ENCODE results near the gene NHS.
"Not testable (repeated sequence)": the region's sequence is repeated elsewhere in the genome, so short reads cannot be mapped to it uniquely, and the experiment has no call there.

NHS gene

DNA sequence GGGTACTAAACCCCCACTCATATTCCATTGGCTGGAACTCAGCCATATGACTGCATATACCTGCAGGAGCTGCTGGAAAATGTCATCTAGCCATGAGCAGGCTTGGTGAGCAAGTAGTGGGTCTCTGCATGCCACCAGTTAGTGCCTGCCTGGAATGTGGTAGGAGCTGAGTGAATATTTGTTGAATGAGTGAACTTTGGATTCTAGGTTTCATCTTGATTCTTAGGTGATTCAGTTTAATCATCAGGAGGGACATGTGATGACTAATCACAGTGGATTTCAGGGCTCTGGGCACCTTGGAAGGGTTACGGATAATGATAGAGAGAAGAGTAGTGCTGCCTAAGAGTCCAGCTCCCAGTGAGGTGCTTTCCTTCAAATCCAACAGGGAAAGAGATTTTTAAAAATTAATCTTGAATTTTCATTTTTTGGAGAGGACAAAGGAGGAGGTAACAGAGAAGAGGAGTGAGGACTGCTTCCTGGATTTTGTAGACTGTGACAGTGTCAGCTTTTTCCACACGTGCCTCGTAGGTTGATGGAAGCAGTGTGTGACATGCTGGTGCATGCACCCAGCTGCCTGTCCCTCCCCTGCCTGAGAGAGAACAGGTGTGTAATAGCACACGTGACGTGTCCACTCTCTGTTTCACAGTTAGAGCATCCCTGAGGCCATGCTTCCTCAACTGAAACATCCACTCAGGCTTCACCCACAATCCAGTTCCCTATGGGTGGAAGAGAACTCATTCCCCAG is 30.4 kb downstream of the NHS start:
- no peak for DNase-seq (ENCODE audit: low spot score)

DNA sequence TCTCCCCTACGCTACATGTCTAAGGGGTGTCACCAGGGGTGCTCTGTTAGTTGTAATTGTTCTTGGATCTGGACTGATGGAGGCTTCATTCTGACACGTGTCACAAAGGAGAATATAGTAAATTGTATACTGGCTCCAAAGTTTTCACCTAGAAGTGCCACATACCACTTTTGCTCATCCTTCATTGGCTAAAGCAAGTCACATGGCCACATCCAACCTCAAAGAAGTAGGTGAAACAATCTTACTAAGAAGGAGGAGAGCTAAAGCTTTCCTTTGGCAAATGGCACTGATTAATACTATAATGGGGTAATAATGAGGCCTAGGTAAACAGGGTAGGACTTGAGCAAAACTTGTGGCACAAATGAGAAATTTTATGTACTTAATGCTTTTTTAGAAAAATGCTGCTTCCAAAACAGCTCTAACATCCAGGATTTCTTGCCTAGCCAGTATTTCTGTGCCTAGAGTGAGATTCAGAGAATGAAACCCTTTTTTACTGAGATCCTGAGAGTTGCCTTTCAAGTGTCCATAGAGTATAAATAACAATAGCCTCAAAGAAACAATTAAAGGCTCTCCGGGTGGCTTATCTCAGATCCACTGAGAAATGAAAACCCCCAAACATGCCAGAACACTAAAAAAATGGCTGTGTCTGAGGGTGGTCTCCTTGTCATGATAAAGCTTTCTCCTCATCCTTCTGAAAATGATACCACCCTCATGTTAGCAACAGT is 34.7 kb downstream of the NHS start:
- no peak for DNase-seq (ENCODE audit: low spot score)

DNA sequence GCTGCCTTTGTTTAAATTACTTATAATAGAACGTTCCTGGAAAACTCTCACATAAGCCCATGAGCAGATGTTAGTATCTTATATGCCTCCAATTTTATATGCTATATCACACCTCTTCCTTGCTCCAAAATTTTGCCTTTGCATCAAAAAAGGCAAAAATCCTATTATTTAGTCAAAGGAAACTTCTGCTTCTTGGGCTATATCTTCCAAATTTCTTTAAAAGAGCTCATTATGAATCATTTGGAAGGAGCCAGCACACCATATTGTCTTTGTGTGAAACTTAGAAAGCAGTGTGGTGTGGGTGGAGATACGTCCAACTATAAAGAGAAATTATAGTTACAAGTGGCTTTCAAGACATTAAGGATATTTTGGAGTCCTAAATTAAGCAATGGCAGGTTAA is 35.7 kb downstream of the NHS start:
- DNase-seq (ENCODE audit: low spot score), result no peak

DNA sequence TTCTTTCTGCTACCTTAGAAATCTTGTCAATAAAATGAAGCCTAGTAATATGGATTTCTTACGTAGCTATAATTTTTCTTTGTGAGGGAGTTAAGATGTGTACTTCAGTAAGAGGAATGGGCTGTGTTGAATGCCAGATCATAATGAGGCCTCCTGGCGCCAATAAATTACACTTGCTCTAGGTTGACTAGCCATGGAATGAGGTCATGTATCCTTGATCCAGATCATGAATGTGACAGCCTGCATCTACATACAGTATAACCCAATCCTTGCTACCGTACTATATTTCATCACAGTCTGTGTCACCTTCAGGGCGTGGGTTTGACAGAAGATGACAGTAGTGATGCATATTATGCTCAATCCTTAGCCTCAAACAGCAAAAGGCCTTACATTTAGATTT is 36.2 kb downstream of the NHS start:
- DNase-seq (ENCODE audit: low spot score), result no peak

DNA sequence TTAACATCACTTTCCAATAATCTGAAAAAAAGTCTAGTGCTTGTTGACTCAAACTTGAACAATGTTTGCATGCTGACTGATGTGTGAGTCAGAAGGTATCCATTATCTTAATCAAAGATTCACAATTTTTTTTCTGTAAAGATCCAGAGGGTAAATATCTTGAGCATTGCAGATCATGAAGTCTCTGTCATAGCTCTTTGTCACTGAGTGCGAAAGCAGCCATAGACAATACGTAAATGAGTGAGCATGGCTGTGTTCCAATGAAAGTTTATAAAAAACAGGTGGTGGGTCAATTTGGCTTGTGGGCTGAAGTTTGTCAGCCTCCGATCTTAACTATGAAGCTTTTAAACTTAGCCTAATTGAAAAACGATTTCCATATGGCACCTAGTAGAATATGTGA is 37.7 kb downstream of the NHS start:
- DNase-seq (ENCODE audit: low spot score), result no peak

DNA sequence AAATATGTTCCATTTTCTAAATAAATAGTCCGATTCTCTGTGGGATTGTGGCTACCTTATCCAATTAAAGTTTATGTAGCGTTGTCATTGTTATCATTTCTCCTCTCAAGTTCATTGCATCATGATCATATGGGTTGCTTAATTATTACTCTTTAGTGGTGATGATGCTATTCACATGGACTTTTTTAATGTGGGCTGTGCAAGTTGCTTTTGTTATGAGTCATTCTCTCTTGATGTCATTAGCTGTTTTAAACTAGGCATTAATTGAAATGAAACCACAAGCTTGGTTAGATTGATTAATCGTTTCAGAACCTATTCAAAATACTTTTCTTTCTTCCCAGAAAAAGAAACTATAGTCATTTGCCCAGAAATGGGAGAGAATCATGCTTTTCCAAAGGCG is 38.2 kb downstream of the NHS start:
- no peak for DNase-seq (ENCODE audit: low spot score)

DNA sequence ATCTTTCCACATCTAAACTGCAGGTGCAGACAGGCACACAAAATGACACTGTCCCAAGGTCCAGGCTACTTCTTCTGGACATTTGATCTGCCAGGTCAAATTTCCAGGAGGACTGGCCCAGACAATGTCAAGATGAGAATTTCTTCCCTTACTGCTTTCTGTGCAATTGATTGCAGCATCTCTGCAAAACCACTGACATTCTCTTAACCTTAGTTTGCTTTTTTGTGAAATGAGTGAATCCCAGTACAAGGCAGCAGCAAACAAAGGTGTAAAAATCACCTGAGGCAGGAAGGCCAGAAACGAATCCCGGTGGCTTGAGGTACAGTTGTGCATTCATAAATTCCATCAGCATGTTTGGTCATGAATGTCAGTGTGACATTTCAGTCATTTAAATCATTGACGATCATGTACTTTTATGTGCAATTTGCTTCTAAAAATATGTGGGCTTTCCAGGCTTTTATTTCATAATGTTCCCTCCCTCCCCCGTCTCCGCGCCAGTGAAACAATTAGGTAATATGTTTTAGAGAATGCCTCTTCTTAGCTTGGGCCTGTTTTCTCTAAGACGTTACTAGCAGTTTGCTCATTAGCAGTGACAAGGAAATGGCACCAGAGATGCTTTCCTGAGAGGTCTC is 39.1 kb downstream of the NHS start:
- DNase-seq (ENCODE audit: low spot score), result no peak

DNA sequence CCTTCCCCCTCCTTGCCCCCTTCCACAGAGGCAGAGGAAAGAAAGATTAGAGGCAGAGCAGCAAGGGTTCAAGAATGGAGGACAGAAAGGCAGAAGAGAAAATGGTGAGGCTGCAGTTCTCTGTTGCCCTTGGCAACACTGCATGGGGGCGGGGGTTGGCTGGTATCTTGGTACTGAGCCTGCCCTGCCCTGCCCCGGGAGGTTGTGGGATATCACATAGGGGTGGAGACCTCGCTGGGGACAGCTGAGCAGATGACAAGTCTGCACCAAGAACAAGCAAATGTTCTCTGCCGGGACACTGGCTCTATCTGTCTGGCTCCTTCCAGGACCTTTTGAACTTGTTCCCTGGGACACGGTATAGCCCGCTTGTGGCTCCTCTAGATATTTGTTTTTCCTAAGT is 39.8 kb downstream of the NHS start:
- DNase-seq (ENCODE audit: low spot score), result no peak

DNA sequence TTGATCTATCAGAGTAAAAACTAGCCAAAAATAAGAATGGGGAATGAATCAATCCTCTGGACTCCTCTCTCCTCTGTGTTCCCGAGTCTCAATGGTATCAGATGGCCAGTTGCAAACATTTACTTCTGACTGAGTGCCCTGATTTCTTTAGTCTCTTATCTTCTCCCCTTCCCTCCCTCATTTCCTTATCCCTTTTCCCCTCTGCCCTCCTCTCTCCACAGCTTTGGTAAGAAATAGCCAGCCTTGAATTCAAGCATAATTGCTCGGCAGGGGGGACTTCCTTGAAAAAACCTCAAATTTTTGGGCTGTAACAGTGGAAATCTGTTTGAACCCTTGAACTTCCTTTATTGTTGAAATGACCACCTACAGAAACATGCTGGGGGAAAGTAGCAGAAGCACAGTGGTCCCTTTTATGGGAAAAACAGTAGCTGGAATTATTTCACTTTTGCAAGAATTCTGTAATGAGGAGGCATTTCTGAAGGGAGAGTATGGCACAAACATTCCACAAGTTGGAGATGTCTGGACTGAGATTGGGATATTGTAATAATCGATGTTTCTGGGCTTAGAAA is 40.3 kb downstream of the NHS start:
- no peak for DNase-seq (ENCODE audit: low spot score)

DNA sequence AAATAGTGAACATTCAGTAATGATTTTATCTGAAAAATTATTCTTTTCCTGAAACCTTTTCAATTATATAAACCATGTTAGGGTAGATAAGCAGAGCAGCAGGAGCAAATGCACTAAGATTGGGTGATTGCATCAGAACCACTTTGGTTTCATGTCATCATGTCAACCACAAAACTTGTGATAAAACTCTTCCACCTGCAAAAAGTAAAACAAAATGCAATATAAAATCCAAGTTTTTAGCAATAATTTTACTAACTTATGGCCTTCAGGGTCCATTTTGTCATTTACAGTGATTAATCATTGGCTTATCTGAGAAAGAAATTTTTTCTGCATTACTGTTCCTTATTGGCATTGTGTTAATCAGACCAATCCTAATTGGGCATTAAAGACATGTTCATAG is 42.4 kb downstream of the NHS start:
- no peak for DNase-seq (ENCODE audit: low spot score)

DNA sequence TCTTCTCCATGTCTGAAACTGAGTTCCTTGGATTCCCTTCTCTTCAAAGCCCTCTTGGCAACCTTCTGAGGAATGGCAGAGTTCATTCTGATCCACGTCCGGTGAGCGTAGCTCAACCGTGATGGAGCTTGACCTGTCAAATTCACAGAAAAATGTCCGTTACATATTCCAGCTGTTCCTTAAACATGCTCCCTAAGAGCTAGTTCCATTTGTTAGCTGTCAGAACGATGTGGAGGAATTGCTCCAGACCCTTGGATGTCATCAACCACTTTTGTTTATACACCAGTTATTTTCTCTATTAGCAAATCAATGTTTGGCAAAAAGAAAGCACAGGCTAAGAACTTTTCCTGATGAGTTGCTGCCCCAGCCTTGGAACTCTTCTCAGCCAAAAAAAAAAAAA is 50.1 kb downstream of the NHS start:
- no peak for DNase-seq (ENCODE audit: low spot score)

DNA sequence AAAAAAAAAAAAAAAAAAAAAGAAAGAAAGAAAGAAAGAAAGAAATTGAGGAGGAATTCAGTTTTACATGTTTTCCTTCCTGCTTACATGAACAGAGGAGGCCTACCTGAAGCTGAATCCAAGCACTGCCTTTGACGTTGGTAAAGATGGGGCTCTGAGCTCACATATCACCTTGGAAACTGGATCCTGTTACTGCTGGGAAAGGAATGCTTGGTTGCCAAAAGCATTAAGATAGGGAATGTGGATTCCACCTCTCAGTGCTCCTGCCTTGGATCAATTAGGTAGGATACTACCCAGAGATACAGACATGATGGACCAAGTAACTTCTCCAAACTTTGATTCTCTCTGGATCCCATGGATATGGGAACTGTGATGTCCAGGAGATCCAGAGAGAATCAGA is 50.6 kb downstream of the NHS start:
- DNase-seq (ENCODE audit: low spot score), result no peak

DNA sequence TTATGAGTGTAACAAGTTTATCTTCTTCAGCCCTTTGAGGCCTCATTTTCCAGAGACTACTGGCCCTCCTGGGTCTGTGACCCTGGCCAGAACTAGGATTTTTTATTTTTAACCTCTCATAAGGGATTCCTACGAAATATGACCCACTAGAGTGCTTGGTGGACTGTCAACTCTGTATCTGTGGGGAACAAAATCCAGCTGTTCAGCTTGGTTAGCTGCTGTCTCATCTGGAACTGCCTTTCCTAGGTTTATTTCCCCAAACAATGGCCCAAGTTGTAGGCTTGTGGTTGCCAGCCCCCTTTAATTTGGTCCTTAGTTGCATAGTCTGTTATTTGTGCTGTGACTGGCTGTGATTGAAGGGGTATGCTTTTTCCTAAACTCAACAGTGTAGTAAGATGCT is 56.2 kb downstream of the NHS start:
- no peak for DNase-seq (ENCODE audit: low spot score)

DNA sequence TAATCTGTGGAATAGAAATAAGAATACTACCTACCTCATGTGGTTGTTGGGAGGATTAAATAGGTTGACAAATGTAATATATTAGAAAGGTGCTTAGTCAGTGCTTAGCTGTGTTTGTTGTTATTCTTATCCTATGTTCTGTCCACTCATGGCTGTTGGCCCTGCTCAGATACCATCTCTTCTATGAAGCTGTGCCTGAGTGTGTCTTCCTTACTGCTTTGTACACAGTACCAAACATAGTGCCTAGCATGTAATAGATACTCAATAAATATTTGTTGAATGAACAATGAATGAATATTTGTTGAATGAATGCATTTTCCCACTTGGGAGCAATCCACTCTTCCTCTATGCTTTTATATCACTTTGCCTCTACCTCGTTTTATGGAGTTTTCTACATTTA is 57.2 kb downstream of the NHS start:
- no peak for DNase-seq (ENCODE audit: low spot score)

DNA sequence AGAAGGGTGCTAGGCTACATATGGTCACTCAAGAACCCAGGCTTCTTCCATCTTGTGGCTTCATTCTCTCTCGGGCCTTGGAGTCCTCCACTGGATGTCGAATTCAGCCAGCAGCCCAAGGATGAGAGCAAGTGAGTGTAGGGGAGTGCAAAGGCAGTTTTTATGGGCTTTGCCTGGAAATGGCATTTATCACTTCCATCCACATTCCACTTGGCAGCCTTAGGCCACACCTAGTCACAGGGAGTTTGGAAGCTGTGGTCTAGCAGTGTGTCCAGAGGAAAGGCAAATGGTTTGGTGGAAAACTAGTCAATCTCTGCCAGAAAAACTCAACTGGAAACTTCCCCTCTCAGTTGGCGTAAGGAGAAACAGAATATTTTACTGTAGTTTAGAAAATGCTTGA is 59.0 kb downstream of the NHS start:
- DNase-seq (ENCODE audit: low spot score), result no peak

DNA sequence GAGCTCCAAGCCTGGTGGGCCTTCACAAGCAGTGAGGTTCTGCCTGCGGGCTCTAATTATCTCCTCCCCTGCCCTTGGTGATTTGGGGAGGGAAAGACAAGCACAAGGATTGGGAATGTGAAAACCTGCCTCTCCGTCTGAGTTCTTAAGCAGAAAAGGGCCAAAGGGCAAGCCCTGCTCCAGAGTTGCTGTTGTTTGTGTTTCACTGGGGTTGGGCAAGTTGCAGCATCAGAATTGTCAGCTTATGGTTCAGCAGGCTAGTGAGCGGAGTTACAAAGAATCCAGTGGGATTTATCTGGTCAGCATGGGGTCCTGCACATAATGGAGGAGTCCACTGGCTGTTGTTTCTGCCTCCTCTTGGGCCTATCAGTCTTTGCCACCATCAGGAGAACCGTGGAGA is 60.5 kb downstream of the NHS start:
- DNase-seq (ENCODE audit: low spot score), result no peak

DNA sequence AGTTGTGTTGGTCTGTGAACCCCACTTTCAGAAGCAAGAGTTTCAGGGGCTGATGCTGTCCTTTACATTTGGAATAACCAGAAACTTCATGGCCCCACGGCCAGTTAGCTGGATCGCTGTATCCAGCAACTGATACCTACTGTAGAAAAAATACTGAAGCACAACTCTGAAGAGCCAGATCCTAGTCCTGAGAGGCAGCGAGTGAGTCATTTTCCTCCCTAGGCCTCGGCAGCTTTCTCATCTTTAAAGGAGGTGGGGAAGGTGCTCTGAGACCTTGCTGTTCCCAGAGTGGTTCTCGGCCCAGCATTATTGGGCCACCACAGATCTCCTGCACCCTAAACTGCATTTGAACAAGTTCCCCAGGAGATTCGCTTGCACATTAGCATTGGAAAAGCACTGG is 63.2 kb downstream of the NHS start:
- no peak for DNase-seq (ENCODE audit: low spot score)

DNA sequence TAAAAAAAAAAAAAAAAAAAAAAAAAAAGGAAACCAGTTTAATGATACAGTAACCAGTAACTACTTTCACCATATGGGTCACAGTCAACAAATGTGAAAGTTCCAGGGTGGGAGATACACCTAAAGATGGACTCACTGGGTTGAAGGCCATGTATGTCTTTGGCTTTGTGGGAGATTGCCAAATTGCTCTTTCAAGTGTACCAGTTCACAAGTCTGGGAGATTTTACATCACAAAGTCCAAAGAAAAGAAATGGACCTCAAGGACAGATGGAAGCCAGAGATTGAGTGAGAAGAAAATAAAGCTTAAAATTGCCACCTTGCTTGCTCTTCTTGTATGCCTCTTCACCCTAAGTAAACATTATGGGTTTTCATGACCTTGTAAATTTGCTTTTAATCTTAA is 65.3 kb downstream of the NHS start:
- DNase-seq (ENCODE audit: low spot score), result no peak

DNA sequence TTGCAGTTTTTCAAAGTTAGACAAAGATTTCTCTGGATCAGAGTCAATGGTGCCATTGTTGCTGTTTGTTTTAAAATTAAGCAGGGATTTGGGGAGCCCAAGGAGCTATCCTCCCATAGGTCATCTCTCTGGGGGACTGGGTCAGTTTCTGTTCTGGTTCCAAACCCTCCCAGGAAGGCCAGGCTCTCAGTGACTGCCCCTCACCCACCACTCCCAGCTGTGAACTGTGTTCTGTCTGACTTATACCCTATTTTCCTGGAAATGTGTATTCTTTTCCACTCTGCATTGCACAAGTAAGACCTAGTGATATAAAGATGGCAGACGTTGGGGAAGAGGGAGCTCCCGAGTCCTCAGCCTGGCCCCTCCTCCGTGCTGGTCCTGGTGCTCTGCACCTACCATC is 65.8 kb downstream of the NHS start:
- no peak for DNase-seq (ENCODE audit: low spot score)

DNA sequence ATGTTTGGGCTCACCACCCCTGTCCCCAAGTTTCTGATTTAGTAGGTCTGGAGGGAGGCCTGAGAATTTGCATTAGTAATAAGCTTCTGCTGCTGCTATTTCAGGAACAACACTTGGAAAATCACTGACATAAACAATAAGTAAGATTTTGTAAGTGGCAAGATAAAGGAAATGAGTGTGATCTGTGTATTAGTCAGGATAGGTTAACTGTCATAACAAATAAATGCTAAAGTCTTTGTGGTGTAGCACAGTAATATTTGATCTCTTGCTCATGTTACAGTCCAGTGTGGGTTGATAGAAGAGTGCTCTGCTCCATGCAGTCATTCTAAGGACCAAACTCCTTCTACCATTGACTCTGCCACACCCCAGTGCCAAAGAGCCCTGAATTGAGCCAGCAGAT is 67.0 kb downstream of the NHS start:
- no peak for DNase-seq (ENCODE audit: low spot score)

DNA sequence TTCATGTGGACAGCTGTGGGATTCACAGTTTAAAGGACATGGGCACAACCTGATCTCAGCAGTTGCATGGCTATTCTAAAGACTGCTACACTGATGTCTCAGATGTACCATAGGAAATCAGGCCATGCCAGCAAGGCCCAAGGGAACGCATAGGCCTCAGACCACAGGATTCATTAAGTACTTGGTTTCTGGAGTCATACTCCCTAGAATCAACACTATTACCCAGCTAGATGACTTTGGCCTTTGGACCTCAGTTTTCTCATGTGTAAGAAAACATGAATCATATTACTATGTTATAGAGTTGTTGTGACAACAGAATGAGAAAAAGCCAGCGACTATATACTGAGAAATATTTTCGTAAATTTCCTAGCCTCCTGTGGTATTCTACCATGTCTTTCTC is 67.9 kb downstream of the NHS start:
- DNase-seq (ENCODE audit: low spot score), result no peak

DNA sequence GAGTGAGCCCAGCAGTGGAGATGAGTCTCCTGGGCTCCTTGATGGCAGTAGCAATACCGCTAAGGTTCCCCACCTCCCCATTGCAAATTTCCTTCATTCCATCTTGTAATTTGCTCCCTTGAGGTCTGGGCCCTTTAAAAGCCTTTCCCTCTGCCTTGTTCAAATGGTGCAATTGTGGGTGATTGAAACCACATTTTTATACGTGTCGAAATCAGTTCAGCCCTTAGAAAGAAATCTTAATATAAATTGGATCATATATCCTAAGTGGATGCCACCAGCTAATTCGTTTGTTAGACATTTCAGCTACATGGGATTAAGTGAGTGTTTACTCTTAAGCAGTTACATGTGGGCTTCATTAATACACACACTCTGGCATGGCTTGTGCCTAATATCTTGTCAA is 68.6 kb downstream of the NHS start:
- DNase-seq (ENCODE audit: low spot score), result no peak

DNA sequence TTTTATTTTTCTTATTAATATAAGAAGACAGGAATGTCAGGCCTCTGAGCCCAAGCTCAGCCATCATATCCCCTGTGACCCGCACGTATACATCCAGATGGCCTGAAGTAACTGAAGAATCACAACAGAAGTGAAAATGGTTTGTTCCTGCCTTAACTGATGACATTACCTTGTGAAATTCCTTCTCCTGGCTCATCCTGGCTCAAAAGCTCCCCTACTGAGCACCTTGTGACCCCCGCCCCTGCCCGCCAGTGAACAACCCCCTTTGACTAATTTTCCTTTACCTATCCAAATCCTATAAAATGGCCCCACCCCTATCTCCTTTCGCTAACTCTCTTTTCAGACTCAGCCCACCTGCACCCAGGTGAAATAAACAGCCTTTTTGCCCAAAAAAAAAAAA is 71.3 kb downstream of the NHS start:
- not testable (repeated sequence) for DNase-seq (ENCODE audit: low spot score)

All from cerebellar cortex (tissue), 1 donor.